ENCODE data around the gene SEMA6B. TPM values are rescaled to one million over a fixed set of nuclear protein-coding genes. Genes with fewer than 3 reads are reported as not detected.

Gene SEMA6B
- total and polyA plus RNA-seq, 12 donors = 3.1 to 59.2 (median 27.2) TPM

GRCh38 chr19:4525563-4526002 lies 33.9 kb downstream of the SEMA6B start:
- Histone ChIP-seq H3K27ac (peak overlapping the region in 1 of 5 donors; percentile 22), H3K4me1 (replicated peaks in 1 of 2) (no peaks in the 10 kb centered on the region), H3K36me3 (replicated peaks in 1 of 2) (no peaks in the 10 kb centered on the region), H3K4me3 (no peak overlapping the region), H3K27me3 (no peaks in the 10 kb centered on the region), H3K9me3 (replicated peaks in 1 of 3) (no peaks in the 10 kb centered on the region)
- WGBS, 4 donors = 63 to 67% (median 63%) methylated on average over 12 to 23 of the region's 23 CpGs
- TF ChIP-seq POLR2A (IDR thresholded peaks at IDR 0.05) = no peak
- TF ChIP-seq CTCF (IDR thresholded peaks at IDR 0.05) = no peak
- no peak for DNase-seq
- intact Hi-C loops (cut with DNase I) = loop anchor here in 1 of 2 donors (10.0 kb wide), 1 partner anchor 261 kb away; no protein-coding TSS in a partner anchor

GRCh38 chr19:4524808-4525562 lies 34.5 kb downstream of the SEMA6B start:
- WGBS, 4 donors = 51 to 66% (median 61%) methylated on average over 11 to 23 of the region's 23 CpGs
- peak in 5 of 7 donors; percentile 57 to 74 (median 67) for DNase-seq
- no peak overlapping the region for H3K4me3 ChIP-seq
- H3K4me1 ChIP-seq (replicated peaks in 1 of 2) = no peaks in the 10 kb centered on the region
- no peaks in the 10 kb centered on the region for H3K36me3 ChIP-seq (replicated peaks in 1 of 2)
- no peak for TF ChIP-seq POLR2A (IDR thresholded peaks at IDR 0.05)
- peak; percentile 35 to 69 (median 53) for TF ChIP-seq CTCF (IDR thresholded peaks at IDR 0.05)
- no peaks in the 10 kb centered on the region for H3K27me3 ChIP-seq
- intact Hi-C loops (cut with DNase I) = loop anchor here in 1 of 2 donors (10.0 kb wide), 1 partner anchor 260 kb away; no protein-coding TSS in a partner anchor
- peak overlapping the region in 1 of 5 donors; percentile 22 for H3K27ac ChIP-seq
- no peaks in the 10 kb centered on the region for H3K9me3 ChIP-seq (replicated peaks in 1 of 3)

- H3K9me3 ChIP-seq (replicated peaks in 1 of 3) = no peaks in the 10 kb centered on the region
These were observed 36.0 kb downstream of the SEMA6B start for GRCh38 chr19:4523306-4524110.

More at GRCh38 chr19:4523306-4524110, 36.0 kb downstream of the SEMA6B start:
- no peaks in the 10 kb centered on the region for H3K36me3 ChIP-seq (replicated peaks in 1 of 2)
- 10 to 76% (median 63%) methylated on average over 8 to 53 of the region's 53 CpGs for WGBS, 4 donors
- intact Hi-C loops (cut with DNase I) = loop anchor here in 1 of 2 donors (10.0 kb wide), 1 partner anchor 259 kb away; no protein-coding TSS in a partner anchor
- no peak for TF ChIP-seq POLR2A (IDR thresholded peaks at IDR 0.05)
- TF ChIP-seq CTCF (IDR thresholded peaks at IDR 0.05) = peak in 5 of 6 experiments; percentile 27 to 59 (median 44)
- H3K4me1 ChIP-seq (replicated peaks in 1 of 2) = no peaks in the 10 kb centered on the region
- no peak overlapping the region for H3K4me3 ChIP-seq
- peak in 3 of 7 donors; percentile 39 to 65 (median 50) for DNase-seq
- no peak overlapping the region for H3K27ac ChIP-seq
- H3K27me3 ChIP-seq = no peaks in the 10 kb centered on the region
